Endothelial cell of umbilical vein (primary cell): ENCODE data around the gene DNASE1.
"Not testable (repeated sequence)": the region's sequence is repeated elsewhere in the genome, so short reads cannot be mapped to it uniquely, and the experiment has no call there.

Experiments
- CTCF ChIP-seq, 2 donors: IDR thresholded peaks; 1 replicate in 1 of 2; 2 replicates in 1 of 2; pipeline ENCODE4 v1.5.1; 2011; ENCODE audit warnings: low read length in 2 of 2, mild to moderate bottlenecking in 2 of 2, moderate library complexity in 2 of 2, control low read depth in 1 of 2, inconsistent platforms in 1 of 2, low read depth in 1 of 2; ENCODE audit not compliant: insufficient read depth in 1 of 2; ENCODE audit errors: extremely low read depth in 1 of 2
- EZH2 ChIP-seq: IDR thresholded peaks from 2 replicates; pipeline ENCODE4 v1.6.1; 2012; ENCODE audit warnings: borderline replicate concordance, low read depth, mild to moderate bottlenecking, moderate library complexity, low read length, inconsistent platforms; ENCODE audit not compliant: severe bottlenecking
- FOS ChIP-seq: IDR thresholded peaks from 2 replicates; pipeline ENCODE4 v1.6.1; 2011; ENCODE audit warnings: mild to moderate bottlenecking, low read length, moderate library complexity, borderline replicate concordance; ENCODE audit not compliant: insufficient read depth
- GATA2 ChIP-seq: IDR thresholded peaks from 2 replicates; pipeline ENCODE4 v1.7.0; 2011; ENCODE audit warnings: low read depth, mild to moderate bottlenecking, moderate library complexity, mixed read lengths, low read length; ENCODE audit not compliant: insufficient read length, insufficient read depth
- JUN ChIP-seq: IDR thresholded peaks from 2 replicates; pipeline ENCODE4 v1.6.1; 2011; ENCODE audit warnings: borderline replicate concordance, low read depth; ENCODE audit not compliant: insufficient read length, insufficient read depth
- MAX ChIP-seq: IDR thresholded peaks from 2 replicates; pipeline ENCODE4 v1.6.1; 2011; ENCODE audit not compliant: insufficient read depth, insufficient read length
- MYC ChIP-seq: IDR thresholded peaks from one replicate; pipeline ENCODE4 v1.6.1; 2011; ENCODE audit warnings: mild to moderate bottlenecking, low read depth, low read length
- POLR2A ChIP-seq: IDR thresholded peaks from 2 replicates; pipeline ENCODE4 v1.6.1; 2012; ENCODE audit warnings: low read depth, mild to moderate bottlenecking, control low read depth, low read length
- POLR2AphosphoS5 ChIP-seq: IDR thresholded peaks from 2 replicates; pipeline ENCODE4 v1.6.1; 2012; ENCODE audit warnings: low read depth, mild to moderate bottlenecking, control low read depth, low read length, moderate library complexity; ENCODE audit not compliant: insufficient read depth

GRCh38 chr16:3608976-3609375, 45.5 kb upstream of the DNASE1 start:
- not testable (repeated sequence) for TF ChIP-seq CTCF (IDR thresholded peaks at IDR 0.05; ENCODE audit: extremely low read depth in 1 of 2, insufficient read depth in 1 of 2, low read depth in 1 of 2, low read length in 2 of 2); GATA2; POLR2A; POLR2AphosphoS5; JUN; EZH2; MAX; FOS; MYC
